K562 (cell line): ENCODE data around the gene DDHD1. TPM values are rescaled to one million over a fixed set of nuclear protein-coding genes. Genes with fewer than 3 reads are reported as not detected.

Experiments used
- ATAC-seq: fragments of 200-7000 bp; cut with Tn5 transposase; 3 replicates; pipeline ENCODE4 v1.9.1; 2020; ENCODE audit warnings: moderate library complexity
- BruUV-seq: library from RNA; stranded (reverse); fragments of 400-500 nt; replicated peaks from 2 replicates; lab custom pipeline; 2021; lab: Mats Ljungman, UMichigan
- CTCF ChIA-PET: fragments of 300-600 bp; formaldehyde crosslinking; extraction: SDS; loops from one replicate; lab custom pipeline; 2021; ENCODE audit warnings: low intra/inter-chr PET ratio; lab: Yijun Ruan, JAX
- POLR2A ChIA-PET: fragments of 300-600, 350-650 bp; sonication (Branson Sonifier 250); formaldehyde crosslinking; extraction: SDS; loops from one replicate; lab custom pipeline; 2021; ENCODE audit warnings: antibody characterized with exemption, inconsistent platforms; lab: Yijun Ruan, JAX
- DNase-seq, 4 experiments: peaks; one replicate each; pipeline versions ENCODE4 v3.0.0 to v3.0.0-alpha.2; 2011 to 2018; ENCODE audit warnings: low spot score in 3 of 4, mixed read lengths in 3 of 4; ENCODE audit errors: extremely low read depth in 1 of 4
- FAIRE-seq: peaks from 2 replicates; lab custom pipeline; 2011; peaks lifted over from hg19 to GRCh38; lab: Jason Lieb, UNC
- H2AFZ ChIP-seq: 2 replicates; pipeline ENCODE4 v1.6.0; 2011; ENCODE audit warnings: low read depth, low read length, control low read depth, inconsistent platforms
- H3K27ac ChIP-seq: fragments of 200-600 bp; 3 replicates; pipeline ENCODE4 v1.8.0; 2011; ENCODE audit warnings: low read depth, mild to moderate bottlenecking, control low read depth, inconsistent platforms, low read length, moderate library complexity, mixed read lengths; ENCODE audit errors: extremely low read depth
- H3K27me3 ChIP-seq, 2 experiments: fragments of 300-600 bp in 1 of 2; 2 replicates in 1 of 2; 3 replicates in 1 of 2; pipeline versions ENCODE4 v1.6.0 to v1.8.0; 2011; ENCODE audit warnings: inconsistent platforms in 2 of 2, low read length in 2 of 2, mild to moderate bottlenecking in 1 of 2, mixed read lengths in 1 of 2, moderate library complexity in 1 of 2; ENCODE audit not compliant: control insufficient read depth in 2 of 2, insufficient read depth in 2 of 2
- H3K36me3 ChIP-seq: fragments of 300-600 bp; 3 replicates; pipeline ENCODE4 v1.8.0; 2011; ENCODE audit warnings: mild to moderate bottlenecking, low read length, inconsistent platforms; ENCODE audit not compliant: control insufficient read depth, insufficient read depth
- H3K4me1 ChIP-seq, 2 experiments: fragments of 200-600 bp in 1 of 2; replicated peaks in 1 of 2; 2 replicates in 1 of 2; 3 replicates in 1 of 2; pipeline versions ENCODE4 v1.5.1 to v1.8.0; 2011; ENCODE audit warnings: inconsistent platforms in 2 of 2, low read length in 2 of 2, mild to moderate bottlenecking in 1 of 2, mixed read lengths in 1 of 2, moderate library complexity in 1 of 2; ENCODE audit not compliant: control insufficient read depth in 2 of 2, insufficient read depth in 2 of 2
- H3K4me2 ChIP-seq: 2 replicates; pipeline ENCODE4 v1.6.1; 2011; ENCODE audit warnings: low read length, control low read depth, inconsistent platforms, mixed read lengths; ENCODE audit not compliant: insufficient read depth
- H3K4me3 ChIP-seq: fragments of 200-600 bp; sonication (generic), shearing (Covaris generic); 2 replicates; pipeline ENCODE4 v1.5.1; 2016; ENCODE audit warnings: control low read depth, inconsistent platforms
- H3K79me2 ChIP-seq: fragments of 200-600 bp; 3 replicates; pipeline ENCODE4 v1.8.0; 2011; ENCODE audit warnings: low read length, inconsistent platforms; ENCODE audit not compliant: control insufficient read depth, insufficient read depth
- H3K9ac ChIP-seq, 2 experiments: 2 replicates each; pipeline versions ENCODE4 v1.6.0 to v1.6.1; 2011; ENCODE audit warnings: low read depth in 2 of 2, low read length in 2 of 2, control low read depth in 1 of 2, inconsistent platforms in 1 of 2, mild to moderate bottlenecking in 1 of 2, mixed read lengths in 1 of 2; ENCODE audit not compliant: insufficient read depth in 1 of 2
- H3K9me1 ChIP-seq: one replicate; pipeline ENCODE4 v1.6.0; 2011; ENCODE audit warnings: inconsistent platforms, mild to moderate bottlenecking, low read length, moderate library complexity; ENCODE audit not compliant: control insufficient read depth, insufficient read depth
- H3K9me3 ChIP-seq: replicated peaks from 2 replicates; pipeline ENCODE4 v1.5.1; 2011; ENCODE audit warnings: low read depth, low read length, inconsistent platforms; ENCODE audit not compliant: control insufficient read depth, insufficient read depth
- H4K20me1 ChIP-seq: replicated peaks from 2 replicates; pipeline ENCODE4 v1.6.1; 2011; ENCODE audit warnings: low read length, inconsistent platforms, mixed read lengths; ENCODE audit not compliant: control insufficient read depth, insufficient read depth
- BHLHE40 ChIP-seq: IDR thresholded peaks from 2 replicates; pipeline ENCODE4 v1.6.1; 2011; ENCODE audit warnings: low read length, improper control_type of control experiment
- C11orf30 ChIP-seq: fragments of 450-650 bp; IDR thresholded peaks from 2 replicates; pipeline ENCODE4 v1.6.1; 2016; ENCODE audit warnings: low read depth, mild to moderate bottlenecking
- CEBPG ChIP-seq, 3 experiments: fragments of 200-800 bp in 1 of 3; sonication (Bioruptor generic) in 1 of 3; sonication (generic) in 1 of 3; formaldehyde crosslinking in 1 of 3; IDR thresholded peaks in 2 of 3; conservative IDR thresholded peaks in 1 of 3; 2 replicates each; pipeline versions ENCODE4 v1.6.1 to v1.8.0; 2016 to 2022; ENCODE audit warnings: missing compliant biosample characterization in 2 of 3, missing genetic modification characterization in 2 of 3, mild to moderate bottlenecking in 1 of 3, missing genetic modification reagents in 1 of 3
- ETV5 ChIP-seq: sonication (generic); formaldehyde crosslinking; IDR thresholded peaks from 2 replicates; pipeline ENCODE4 v1.4.0; 2020; ENCODE audit warnings: low read depth, mild to moderate bottlenecking, missing genetic modification reagents
- MAFG ChIP-seq: fragments of 450-650 bp; conservative IDR thresholded peaks from 2 replicates; pipeline ENCODE4 v1.6.1; 2016; ENCODE audit warnings: missing genetic modification characterization, missing compliant biosample characterization
- MYBL2 ChIP-seq, 2 experiments: fragments of 450-650 bp in 1 of 2; sonication (generic) in 1 of 2; formaldehyde crosslinking in 1 of 2; IDR thresholded peaks; 2 replicates each; pipeline versions ENCODE4 v1.6.1 to v1.8.1; 2017 to 2022; ENCODE audit warnings: borderline replicate concordance in 1 of 2, inconsistent platforms in 1 of 2, low read depth in 1 of 2, mild to moderate bottlenecking in 1 of 2, missing genetic modification reagents in 1 of 2, moderate library complexity in 1 of 2
- NEUROD1 ChIP-seq: fragments of 150-350 bp; IDR thresholded peaks from 2 replicates; pipeline ENCODE4 v1.6.1; 2014; ENCODE audit warnings: borderline replicate concordance, low read length, low read depth; ENCODE audit not compliant: partially characterized antibody
- NFE2 ChIP-seq: IDR thresholded peaks from 2 replicates; pipeline ENCODE4 v1.6.1; 2014; ENCODE audit warnings: antibody characterized with exemption, low read depth
- SPI1 ChIP-seq: IDR thresholded peaks from 2 replicates; pipeline ENCODE4 v1.6.1; 2011; ENCODE audit warnings: low read depth, low read length, control low read depth, borderline replicate concordance
- THAP7 ChIP-seq: fragments of 250-450 bp; sonication (Bioruptor Pico); IDR thresholded peaks from 2 replicates; pipeline ENCODE4 v1.5.0; 2021
- ZBTB1 ChIP-seq: sonication (generic); formaldehyde crosslinking; IDR thresholded peaks from 2 replicates; pipeline ENCODE4 v1.8.1; 2023; ENCODE audit warnings: missing genetic modification reagents, low read depth, mild to moderate bottlenecking, borderline replicate concordance
- ZFX ChIP-seq: sonication (generic); formaldehyde crosslinking; IDR thresholded peaks from 2 replicates; pipeline ENCODE4 v1.8.0; 2022; ENCODE audit warnings: mild to moderate bottlenecking, missing genetic modification reagents, moderate library complexity
- ZNF274 ChIP-seq: IDR thresholded peaks from 2 replicates; pipeline ENCODE4 v1.6.1; 2011; ENCODE audit warnings: low read depth, mild to moderate bottlenecking, low read length, moderate library complexity, borderline replicate concordance
- ZNF696 ChIP-seq: fragments of 250-450 bp; sonication (Bioruptor Pico); conservative IDR thresholded peaks from 2 replicates; pipeline ENCODE4 v1.4.0; 2020; ENCODE audit warnings: mild to moderate bottlenecking, moderate library complexity
- WGBS: fragments of 100-300 bp; shearing (Covaris generic); methylation state at CpG from one replicate; pipeline ENCODE4 v1.1.6; 2016; ENCODE audit warnings: low coverage, mixed read lengths; ENCODE audit not compliant: insufficient coverage; ENCODE audit errors: missing lambda C conversion rate; 5-methylcytosine and 5-hydroxymethylcytosine counted together
- in situ Hi-C: fragments of 300-500 bp; cut with MboI; formaldehyde crosslinking; loops from 4 replicates; pipeline ENCODE4 v1.15.0; 2018; ENCODE audit warnings: inconsistent platforms, mixed read lengths
- intact Hi-C: fragments of 100-400 bp; cut with micrococcal nuclease; formaldehyde crosslinking; loops from 2 replicates; pipeline ENCODE4 v1.14.2; 2022
- polyA plus RNA-seq, 8 experiments: library from polyadenylated mRNA; depleted of rRNA in 4 of 8; stranded (reverse) in 5 of 8; unstranded in 3 of 8; fragments of >200 nt; fragmentation: Nextera tagmentation in 2 of 8; fragmentation: Illumina TruSeq in 1 of 8; extraction: Ambion mirVana in 2 of 8; extraction: Trizol in 1 of 8; gene quantifications; 2 replicates each; pipeline versions ENCODE4 v1.2.1 to v1.2.3, GENCODE V29; 2011 to 2014; ENCODE audit warnings: inconsistent platforms in 1 of 8, missing spikeins in 1 of 8
- total RNA-seq, 7 experiments: library from RNA; depleted of rRNA in 6 of 7; stranded (reverse); fragments of >200 nt in 6 of 7; fragmentation: Illumina TruSeq in 2 of 7; extraction: Trizol in 2 of 7; gene quantifications; 2 replicates each; pipeline versions ENCODE4 v1.2.1 to v1.2.3, GENCODE V29; 2011 to 2021; ENCODE audit warnings: low replicate concordance in 1 of 7
- TF ChIP-seq, protein P1 (sequence below): sonication (generic); formaldehyde crosslinking; IDR thresholded peaks from 2 replicates; pipeline ENCODE4 v1.8.0; 2022; ENCODE audit warnings: mild to moderate bottlenecking, missing genetic modification reagents, borderline replicate concordance

DDHD1 gene
- total and polyA plus RNA-seq, 9 of the 15 experiments (the other 6 are each of a cell fraction or from before 2014, with no cell fraction given) = 1.2 to 12.3 (median 5.0) TPM

- no TSS peak for BruUV-seq
- Histone ChIP-seq H2AFZ (no peak overlapping the region), H3K27me3 (no peaks in the 10 kb centered on the region), H3K9me1 (no peaks in the 10 kb centered on the region), H3K4me2 (peak overlapping the region; percentile 89), H3K9me3 (no peaks in the 10 kb centered on the region), H3K4me3 (no peak overlapping the region), H3K9ac (peak overlapping the region in 1 of 2 experiments; percentile 75; a peak in 2 of 4 replicates), H4K20me1 (0 out of 2 replicates have a peak, but pooled peaks cover 6% of the 10 kb centered on the region), H3K79me2 (peaks cover 71% of the 10 kb centered on the region), H3K27ac (peak overlapping the region; percentile 11), H3K36me3 (no peaks in the 10 kb centered on the region), H3K4me1 (peaks cover 9 to 12% of the 10 kb centered on the region in 2 experiments; a peak in 4 of 5 replicates)
- FAIRE-seq (peak; percentile 49), DNase-seq (peak in 2 of 4 experiments; percentile 11 to 28), ATAC-seq (peak; percentile 4; the same call in 1 of the 3 replicates)
- ChIA-PET POLR2A (interaction anchor here (0.6 kb wide), 2 partner anchors 140 to 163 kb away, joined by 3 to 7 read pairs; no protein-coding TSS in a partner anchor), CTCF (no interaction called here)
- 29% methylated on average over 4 of the region's 4 CpGs for WGBS
- in situ Hi-C loops = no loop called here
- intact Hi-C loops = loop anchor here (5.0 to 10.0 kb wide), 2 partner anchors 42 to 355 kb away; partner anchors contain the start of gene GNPNAT1
- no peak for TF ChIP-seq CEBPG (CRISPR knock-in tag; IDR thresholded peaks at IDR 0.05)
- no peak for TF ChIP-seq CEBPG (tag; conservative IDR thresholded peaks at IDR 0.05 in 1 of 2, IDR thresholded peaks at IDR 0.05 in 1 of 2)
- TF ChIP-seq, protein P1, sequence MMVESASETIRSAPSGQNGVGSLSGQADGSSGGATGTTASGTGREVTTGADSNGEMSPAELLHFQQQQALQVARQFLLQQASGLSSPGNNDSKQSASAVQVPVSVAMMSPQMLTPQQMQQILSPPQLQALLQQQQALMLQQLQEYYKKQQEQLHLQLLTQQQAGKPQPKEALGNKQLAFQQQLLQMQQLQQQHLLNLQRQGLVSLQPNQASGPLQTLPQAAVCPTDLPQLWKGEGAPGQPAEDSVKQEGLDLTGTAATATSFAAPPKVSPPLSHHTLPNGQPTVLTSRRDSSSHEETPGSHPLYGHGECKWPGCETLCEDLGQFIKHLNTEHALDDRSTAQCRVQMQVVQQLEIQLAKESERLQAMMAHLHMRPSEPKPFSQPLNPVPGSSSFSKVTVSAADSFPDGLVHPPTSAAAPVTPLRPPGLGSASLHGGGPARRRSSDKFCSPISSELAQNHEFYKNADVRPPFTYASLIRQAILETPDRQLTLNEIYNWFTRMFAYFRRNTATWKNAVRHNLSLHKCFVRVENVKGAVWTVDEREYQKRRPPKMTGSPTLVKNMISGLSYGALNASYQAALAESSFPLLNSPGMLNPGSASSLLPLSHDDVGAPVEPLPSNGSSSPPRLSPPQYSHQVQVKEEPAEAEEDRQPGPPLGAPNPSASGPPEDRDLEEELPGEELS (CRISPR knock-in tag) = no peak
- TF ChIP-seq BHLHE40 = no peak
- peak; percentile 49 for TF ChIP-seq MAFG (tag)
- TF ChIP-seq ETV5 (CRISPR knock-in tag) = no peak
- no peak for TF ChIP-seq ZBTB1 (CRISPR knock-in tag)
- TF ChIP-seq NFE2 = peak; percentile 19; the same call in 1 of the 2 replicates
- TF ChIP-seq THAP7 = no peak
- no peak for TF ChIP-seq ZNF274
- peak; percentile 65 for TF ChIP-seq C11orf30
- peak; percentile 62; the same call in 1 of the 2 replicates for TF ChIP-seq SPI1
- no peak for TF ChIP-seq NEUROD1
- no peak for TF ChIP-seq MYBL2 (IDR thresholded peaks at IDR 0.05; ENCODE audit: low read depth)
- TF ChIP-seq MYBL2 (CRISPR knock-in tag; IDR thresholded peaks at IDR 0.05; ENCODE audit: borderline replicate concordance) = no peak
- peak; percentile 32 for TF ChIP-seq ZFX (CRISPR knock-in tag)
- TF ChIP-seq ZNF696 = no peak
Observed at GRCh38 chr14:53149668-53150316, 3.3 kb downstream of the DDHD1 start.
